Osteoblast (primary cell): ENCODE measurements around the gene TCF15. TPM values are rescaled to one million over a fixed set of nuclear protein-coding genes. Genes with fewer than 3 reads are reported as not detected.
A peak's percentile ranks its signal among the peaks of the same experiment; 100 is the strongest.

Source experiments
- DNase-seq: peaks from one replicate; pipeline ENCODE4 v3.0.0; 2011; ENCODE audit warnings: low spot score, mixed read lengths; ENCODE audit not compliant: insufficient read length; ENCODE audit errors: missing footprints
- H2AFZ ChIP-seq: 2 replicates; pipeline ENCODE4 v1.6.0; 2011; ENCODE audit warnings: mild to moderate bottlenecking, low read length
- H3K27ac ChIP-seq: 2 replicates; pipeline ENCODE4 v1.5.1; 2011; ENCODE audit warnings: mild to moderate bottlenecking, low read depth, low read length, moderate library complexity
- H3K27me3 ChIP-seq: 2 replicates; pipeline ENCODE4 v1.6.0; 2012; ENCODE audit warnings: mild to moderate bottlenecking, control low read depth, inconsistent platforms, low read length, moderate library complexity; ENCODE audit not compliant: insufficient read depth
- H3K36me3 ChIP-seq: 2 replicates; pipeline ENCODE4 v1.5.1; 2011; ENCODE audit warnings: mild to moderate bottlenecking, low read length, control low read depth, moderate library complexity; ENCODE audit not compliant: insufficient read depth
- H3K4me1 ChIP-seq: 2 replicates; pipeline ENCODE4 v1.5.1; 2011; ENCODE audit warnings: mild to moderate bottlenecking, low read length, control low read depth, moderate library complexity; ENCODE audit not compliant: insufficient read depth
- H3K4me2 ChIP-seq: 2 replicates; pipeline ENCODE4 v1.6.0; 2011; ENCODE audit warnings: mild to moderate bottlenecking, low read length; ENCODE audit not compliant: insufficient read depth
- H3K4me3 ChIP-seq: fragments of 200-600 bp; sonication (generic); 3 replicates; pipeline ENCODE4 v1.5.1; 2012; ENCODE audit warnings: mild to moderate bottlenecking, low read length, inconsistent platforms; ENCODE audit not compliant: insufficient read depth
- H3K79me2 ChIP-seq: 2 replicates; pipeline ENCODE4 v1.6.0; 2012; ENCODE audit warnings: mild to moderate bottlenecking, low read length, control low read depth, inconsistent platforms; ENCODE audit not compliant: insufficient read depth
- H3K9me3 ChIP-seq: 2 replicates; pipeline ENCODE4 v1.5.1; 2011; ENCODE audit warnings: low read depth, low read length, control low read depth
- H4K20me1 ChIP-seq: 2 replicates; pipeline ENCODE4 v1.6.0; 2012; ENCODE audit warnings: mild to moderate bottlenecking, low read length, control low read depth; ENCODE audit not compliant: insufficient read depth
- CTCF ChIP-seq: IDR thresholded peaks from 2 replicates; pipeline ENCODE4 v1.5.1; 2011; ENCODE audit warnings: mild to moderate bottlenecking, low read depth, low read length, moderate library complexity; ENCODE audit errors: extremely low read depth
- total RNA-seq: library from RNA; depleted of rRNA; stranded (reverse); fragments of >200 nt; gene quantifications from 2 replicates; pipeline ENCODE4 v1.2.3, GENCODE V29; 2012

The TCF15 gene
- total RNA-seq, 1 donor, result not detected

- no peaks in the 10 kb centered on the region for H3K79me2 ChIP-seq
- no peaks in the 10 kb centered on the region for H3K36me3 ChIP-seq
- H3K9me3 ChIP-seq, result no peaks in the 10 kb centered on the region
- peaks cover 15% of the 10 kb centered on the region for H4K20me1 ChIP-seq
- no peak for TF ChIP-seq CTCF
- no peak overlapping the region for H2AFZ ChIP-seq
- no peak overlapping the region for H3K4me2 ChIP-seq
- H3K4me1 ChIP-seq, result no peaks in the 10 kb centered on the region
- DNase-seq, result peak; percentile 89
- peaks cover 2% of the 10 kb centered on the region for H3K27me3 ChIP-seq
- H3K27ac ChIP-seq, result no peak overlapping the region
- no peak overlapping the region for H3K4me3 ChIP-seq
Measured at GRCh38 chr20:641516-641875, 31.4 kb upstream of the TCF15 start.

DNA sequence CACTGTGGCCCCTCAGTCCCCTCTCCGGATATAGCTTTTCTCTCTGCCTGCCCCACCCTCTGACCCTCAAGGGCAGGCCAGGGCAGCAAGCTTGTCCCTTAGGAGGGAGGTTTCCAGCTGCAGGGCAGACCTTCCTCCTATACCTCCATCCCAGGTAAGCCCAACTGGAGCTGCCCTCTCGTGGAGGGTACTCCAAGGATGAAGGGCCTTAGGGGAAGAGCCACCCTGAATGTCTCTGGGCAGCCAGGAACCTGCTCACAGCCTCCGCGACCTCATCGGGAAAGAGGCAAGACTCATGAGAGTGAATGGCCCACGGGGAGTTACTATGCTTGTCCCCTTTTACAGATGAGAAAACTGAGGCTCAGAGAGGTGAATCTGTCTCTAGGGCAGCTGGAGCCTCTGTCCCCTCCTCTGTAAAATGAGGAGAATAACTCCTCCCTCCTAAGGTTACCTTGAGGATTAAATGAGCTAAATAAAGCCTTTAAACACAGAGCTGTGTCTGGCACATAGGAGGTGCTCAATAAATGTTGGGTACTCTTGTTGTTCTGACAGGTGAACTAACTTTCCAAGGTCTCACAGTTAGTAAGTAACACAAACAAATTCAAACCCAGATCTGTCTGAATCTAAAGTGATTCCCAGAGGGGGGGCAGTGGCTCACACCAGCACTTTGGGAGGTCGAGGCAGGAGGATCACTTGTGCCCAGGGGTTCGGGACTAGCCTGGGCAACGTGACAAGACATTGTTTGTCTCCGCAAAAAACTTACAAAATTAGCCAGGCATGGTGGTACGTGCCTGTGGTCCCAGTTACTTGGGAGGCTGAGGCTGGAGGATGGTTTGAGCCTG, 30.8 kb upstream of the TCF15 start:
- H4K20me1 ChIP-seq, result peaks cover 14% of the 10 kb centered on the region
- H3K9me3 ChIP-seq, result no peaks in the 10 kb centered on the region
- H3K4me3 ChIP-seq, result no peak overlapping the region
- no peak overlapping the region for H3K27ac ChIP-seq
- H3K79me2 ChIP-seq, result no peaks in the 10 kb centered on the region
- no peak overlapping the region for H3K4me2 ChIP-seq
- no peak overlapping the region for H2AFZ ChIP-seq
- no peaks in the 10 kb centered on the region for H3K4me1 ChIP-seq
- no peak for DNase-seq
- no peaks in the 10 kb centered on the region for H3K36me3 ChIP-seq
- peaks cover 2% of the 10 kb centered on the region for H3K27me3 ChIP-seq
- no peak for TF ChIP-seq CTCF

DNA sequence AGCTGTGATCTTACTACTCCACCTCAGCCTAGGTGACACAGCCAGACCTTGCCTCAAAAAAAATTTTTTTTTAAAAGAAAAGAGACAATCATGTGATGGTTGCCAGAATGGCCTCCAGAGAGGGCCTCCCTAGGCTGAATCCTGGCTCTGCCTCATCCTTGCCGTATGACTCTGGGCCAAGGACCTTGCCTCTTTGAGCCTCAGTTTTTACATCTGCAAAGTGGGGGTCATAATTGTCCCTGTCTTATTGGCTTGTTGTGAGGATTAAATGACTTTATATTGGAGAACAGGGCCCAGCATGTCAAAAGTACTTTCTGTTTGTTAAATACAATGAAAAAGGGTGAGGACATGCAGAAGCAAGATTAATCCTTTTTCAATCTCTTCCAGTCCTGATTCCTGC, 28.5 kb upstream of the TCF15 start:
- peaks cover 11% of the 10 kb centered on the region for H3K27me3 ChIP-seq
- peaks cover 3% of the 10 kb centered on the region for H4K20me1 ChIP-seq
- no peaks in the 10 kb centered on the region for H3K9me3 ChIP-seq
- DNase-seq, result no peak
- H2AFZ ChIP-seq, result no peak overlapping the region
- H3K4me1 ChIP-seq, result no peaks in the 10 kb centered on the region
- H3K27ac ChIP-seq, result no peak overlapping the region
- H3K4me2 ChIP-seq, result no peak overlapping the region
- H3K36me3 ChIP-seq, result no peaks in the 10 kb centered on the region
- no peaks in the 10 kb centered on the region for H3K79me2 ChIP-seq
- no peak overlapping the region for H3K4me3 ChIP-seq
- no peak for TF ChIP-seq CTCF

DNA sequence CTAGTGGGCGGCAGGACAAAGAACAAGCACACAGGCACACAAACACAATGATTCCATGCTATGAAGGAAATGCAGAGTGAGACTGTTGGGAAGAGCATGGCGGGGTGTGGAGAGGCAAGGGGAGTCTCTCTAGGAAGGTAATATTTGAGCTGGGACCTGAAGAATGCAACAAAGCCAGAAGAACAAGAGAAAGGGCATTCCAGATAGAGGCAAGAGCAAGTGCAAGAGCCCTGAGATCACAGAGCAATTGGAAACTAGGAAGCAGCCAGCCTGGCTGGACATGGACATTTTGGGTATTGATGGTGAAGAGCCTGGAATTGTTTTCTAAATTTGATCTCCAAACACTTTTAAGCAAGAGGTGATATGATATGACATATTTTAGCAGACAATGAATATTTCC, 27.4 kb upstream of the TCF15 start:
- peaks cover 15% of the 10 kb centered on the region for H3K27me3 ChIP-seq
- H3K27ac ChIP-seq, result no peak overlapping the region
- H3K9me3 ChIP-seq, result no peaks in the 10 kb centered on the region
- no peak for DNase-seq
- TF ChIP-seq CTCF, result no peak
- no peak overlapping the region for H3K4me2 ChIP-seq
- no peak overlapping the region for H3K4me3 ChIP-seq
- no peaks in the 10 kb centered on the region for H3K79me2 ChIP-seq
- H4K20me1 ChIP-seq, result no peaks in the 10 kb centered on the region
- no peak overlapping the region for H2AFZ ChIP-seq
- no peaks in the 10 kb centered on the region for H3K36me3 ChIP-seq
- H3K4me1 ChIP-seq, result no peaks in the 10 kb centered on the region
